Mesendoderm (in vitro differentiated cells): Measurements from ENCODE around the gene NHP2.
A peak's percentile ranks its signal among the peaks of the same experiment; 100 is the strongest.

ENCODE experiments used
- DNase-seq: peaks from one replicate; pipeline ENCODE4 v3.0.0; 2013
- H2AK5ac ChIP-seq: 2 replicates; pipeline ENCODE4 v1.6.1; 2013; ENCODE audit warnings: low read length, inconsistent platforms
- H2BK120ac ChIP-seq: 2 replicates; pipeline ENCODE4 v1.6.1; 2013; ENCODE audit warnings: low read depth, mild to moderate bottlenecking, low read length, moderate library complexity, mixed read lengths
- H2BK15ac ChIP-seq: replicated peaks from 2 replicates; pipeline ENCODE4 v1.6.1; 2013; ENCODE audit warnings: low read depth, mild to moderate bottlenecking, moderate library complexity
- H2BK5ac ChIP-seq: 2 replicates; pipeline ENCODE4 v1.6.1; 2013; ENCODE audit warnings: low read length, inconsistent platforms
- H3K18ac ChIP-seq: 2 replicates; pipeline ENCODE4 v1.6.1; 2013; ENCODE audit warnings: mild to moderate bottlenecking, low read length, mixed read lengths
- H3K23ac ChIP-seq: one replicate; pipeline ENCODE4 v1.6.1; 2013; ENCODE audit warnings: low read length
- H3K27ac ChIP-seq: 2 replicates; pipeline ENCODE4 v1.5.1; 2013; ENCODE audit warnings: low read depth, mild to moderate bottlenecking, inconsistent platforms, low read length, moderate library complexity
- H3K27me3 ChIP-seq: 2 replicates; pipeline ENCODE4 v1.6.1; 2013; ENCODE audit warnings: low read length, control low read depth, mild to moderate bottlenecking, inconsistent platforms; ENCODE audit not compliant: insufficient read depth, poor library complexity
- H3K36me3 ChIP-seq: 2 replicates; pipeline ENCODE4 v1.6.1; 2013; ENCODE audit warnings: low read length, inconsistent platforms; ENCODE audit not compliant: control insufficient read depth, insufficient read depth
- H3K4ac ChIP-seq: one replicate; pipeline ENCODE4 v1.6.1; 2013; ENCODE audit warnings: low read depth, mild to moderate bottlenecking, low read length, moderate library complexity
- H3K4me1 ChIP-seq: 2 replicates; pipeline ENCODE4 v1.6.1; 2013; ENCODE audit warnings: low read depth, low read length, inconsistent platforms; ENCODE audit not compliant: control insufficient read depth
- H3K4me2 ChIP-seq: 2 replicates; pipeline ENCODE4 v1.6.1; 2013; ENCODE audit warnings: low read length
- H3K4me3 ChIP-seq: 2 replicates; pipeline ENCODE4 v1.5.1; 2013; ENCODE audit warnings: mild to moderate bottlenecking, low read length
- H3K56ac ChIP-seq: one replicate; pipeline ENCODE4 v1.6.1; 2013; ENCODE audit warnings: low read length
- H3K79me1 ChIP-seq: 2 replicates; pipeline ENCODE4 v1.6.1; 2013; ENCODE audit warnings: low read length, inconsistent platforms
- H3K79me2 ChIP-seq: 2 replicates; pipeline ENCODE4 v1.6.1; 2013; ENCODE audit warnings: mild to moderate bottlenecking, low read length; ENCODE audit not compliant: control insufficient read depth, insufficient read depth
- H3K9ac ChIP-seq: 2 replicates; pipeline ENCODE4 v1.6.1; 2013; ENCODE audit warnings: low read length, inconsistent platforms
- H4K5ac ChIP-seq: one replicate; pipeline ENCODE4 v1.6.1; 2013; ENCODE audit warnings: low read length
- H4K8ac ChIP-seq: one replicate; pipeline ENCODE4 v1.6.1; 2013; ENCODE audit warnings: low read depth, mild to moderate bottlenecking, control low read depth, low read length, moderate library complexity
- WGBS: extraction: QIAGEN DNeasy Blood & Tissue Kit; methylation state at CpG from one replicate; pipeline ENCODE4 v1.1.7; 2013; ENCODE audit warnings: low lambda C conversion rate, missing lambda C conversion rate; ENCODE audit not compliant: insufficient coverage; ENCODE audit errors: extremely low coverage; 5-methylcytosine and 5-hydroxymethylcytosine counted together

Gene NHP2

GRCh38 chr5:178116143-178116885 lies 37.4 kb downstream of the NHP2 start:
- H3K36me3 ChIP-seq, result no peaks in the 10 kb centered on the region
- H3K4ac ChIP-seq, result no peak overlapping the region
- peak overlapping the region; percentile 84 for H3K56ac ChIP-seq
- peaks cover 46% of the 10 kb centered on the region for H3K79me2 ChIP-seq
- H3K9ac ChIP-seq, result peak overlapping the region; percentile 92
- H2AK5ac ChIP-seq, result peak overlapping the region; percentile 8
- peak overlapping the region; percentile 56 for H3K27ac ChIP-seq
- peak overlapping the region; percentile 26 for H2BK5ac ChIP-seq
- no peaks in the 10 kb centered on the region for H3K27me3 ChIP-seq
- H2BK15ac ChIP-seq, result no peak overlapping the region
- H3K4me1 ChIP-seq, result peaks cover 12% of the 10 kb centered on the region
- no CpG with 5 or more reads among the region's 22 CpGs for WGBS
- no peak overlapping the region for H3K4me2 ChIP-seq
- peak; percentile 80 for DNase-seq
- H3K79me1 ChIP-seq, result peaks cover 10% of the 10 kb centered on the region
- H3K23ac ChIP-seq, result no peak overlapping the region
- H4K5ac ChIP-seq, result no peak overlapping the region
- no peak overlapping the region for H2BK120ac ChIP-seq
- no peak overlapping the region for H4K8ac ChIP-seq
- peak overlapping the region; percentile 44 for H3K18ac ChIP-seq
- no peak overlapping the region for H3K4me3 ChIP-seq

GRCh38 chr5:178115814-178116142 lies 37.9 kb downstream of the NHP2 start:
- Histone ChIP-seq H4K8ac (no peak overlapping the region), H2BK120ac (peak overlapping the region; percentile 15), H3K18ac (peak overlapping the region; percentile 44), H3K4me2 (peak overlapping the region; percentile 22), H3K56ac (peak overlapping the region; percentile 84), H3K36me3 (no peaks in the 10 kb centered on the region), H3K79me1 (peaks cover 10% of the 10 kb centered on the region), H2BK15ac (no peak overlapping the region), H3K27me3 (no peaks in the 10 kb centered on the region), H3K23ac (peak overlapping the region; percentile 83), H3K4ac (peak overlapping the region; percentile 74), H2AK5ac (peak overlapping the region; percentile 12), H3K4me3 (no peak overlapping the region), H3K4me1 (peaks cover 12% of the 10 kb centered on the region), H2BK5ac (peak overlapping the region; percentile 62), H4K5ac (no peak overlapping the region), H3K27ac (peak overlapping the region; percentile 56), H3K9ac (peak overlapping the region; percentile 92), H3K79me2 (peaks cover 46% of the 10 kb centered on the region)
- WGBS, result no CpG with 5 or more reads among the region's 7 CpGs
- DNase-seq, result no peak

- peak overlapping the region; percentile 62 for H2BK5ac ChIP-seq
- no CpG with 5 or more reads among the region's 12 CpGs for WGBS
Measured at GRCh38 chr5:178115136-178115813, 38.4 kb downstream of the NHP2 start.

GRCh38 chr5:178114325-178115135 lies 39.2 kb downstream of the NHP2 start:
- peaks cover 45% of the 10 kb centered on the region for H3K79me2 ChIP-seq
- DNase-seq, result peak; percentile 67
- peak overlapping the region; percentile 32 for H2BK5ac ChIP-seq

More at GRCh38 chr5:178115136-178115813, 38.4 kb downstream of the NHP2 start:
- peak overlapping the region; percentile 83 for H3K23ac ChIP-seq
- H3K79me1 ChIP-seq, result peaks cover 7% of the 10 kb centered on the region
- peaks cover 12% of the 10 kb centered on the region for H3K4me1 ChIP-seq
- H4K8ac ChIP-seq, result no peak overlapping the region
- peak overlapping the region; percentile 44 for H3K18ac ChIP-seq
- peak; percentile 92 for DNase-seq
- H3K9ac ChIP-seq, result peak overlapping the region; percentile 92
- H4K5ac ChIP-seq, result no peak overlapping the region
- H2AK5ac ChIP-seq, result peak overlapping the region; percentile 12
- H3K79me2 ChIP-seq, result peaks cover 46% of the 10 kb centered on the region
- peak overlapping the region; percentile 56 for H3K27ac ChIP-seq
- no peaks in the 10 kb centered on the region for H3K27me3 ChIP-seq
- peak overlapping the region; percentile 2 for H3K4me3 ChIP-seq
- H3K56ac ChIP-seq, result peak overlapping the region; percentile 93
- H3K4me2 ChIP-seq, result peak overlapping the region; percentile 91
- peak overlapping the region; percentile 15 for H2BK120ac ChIP-seq
- peak overlapping the region; percentile 74 for H3K4ac ChIP-seq
- H3K36me3 ChIP-seq, result no peaks in the 10 kb centered on the region
- no peak overlapping the region for H2BK15ac ChIP-seq

GRCh38 chr5:178113841-178114324 lies 39.8 kb downstream of the NHP2 start:
- no CpG with 5 or more reads among the region's 41 CpGs for WGBS
- peak overlapping the region; percentile 81 for H3K18ac ChIP-seq
- H3K36me3 ChIP-seq, result no peaks in the 10 kb centered on the region
- H4K5ac ChIP-seq, result no peak overlapping the region
- H3K9ac ChIP-seq, result peak overlapping the region; percentile 92
- H3K23ac ChIP-seq, result no peak overlapping the region
- no peak overlapping the region for H4K8ac ChIP-seq
- H3K27me3 ChIP-seq, result no peaks in the 10 kb centered on the region
- H3K4me3 ChIP-seq, result peak overlapping the region; percentile 68
- H2AK5ac ChIP-seq, result no peak overlapping the region
- H2BK15ac ChIP-seq, result no peak overlapping the region
- peak overlapping the region; percentile 91 for H3K4me2 ChIP-seq
- DNase-seq, result peak; percentile 65
- peak overlapping the region; percentile 86 for H3K27ac ChIP-seq
- H3K4ac ChIP-seq, result peak overlapping the region; percentile 90
- peaks cover 7% of the 10 kb centered on the region for H3K79me1 ChIP-seq
- no peak overlapping the region for H2BK120ac ChIP-seq
- peak overlapping the region; percentile 93 for H3K56ac ChIP-seq
- peaks cover 42% of the 10 kb centered on the region for H3K79me2 ChIP-seq
- peaks cover 12% of the 10 kb centered on the region for H3K4me1 ChIP-seq
- peak overlapping the region; percentile 63 for H2BK5ac ChIP-seq

More at GRCh38 chr5:178114325-178115135, 39.2 kb downstream of the NHP2 start:
- Histone ChIP-seq H3K4ac (peak overlapping the region; percentile 22), H2BK120ac (no peak overlapping the region), H3K4me2 (peak overlapping the region; percentile 91), H3K4me1 (peaks cover 12% of the 10 kb centered on the region), H3K79me1 (peaks cover 7% of the 10 kb centered on the region), H3K36me3 (no peaks in the 10 kb centered on the region), H2AK5ac (peak overlapping the region; percentile 4), H3K4me3 (peak overlapping the region; percentile 68), H4K8ac (no peak overlapping the region), H3K9ac (peak overlapping the region; percentile 92), H3K23ac (no peak overlapping the region), H4K5ac (no peak overlapping the region), H2BK15ac (no peak overlapping the region), H3K27me3 (no peaks in the 10 kb centered on the region), H3K56ac (peak overlapping the region; percentile 93), H3K27ac (peak overlapping the region; percentile 86), H3K18ac (peak overlapping the region; percentile 81)
- WGBS, result no CpG with 5 or more reads among the region's 28 CpGs
